ENCODE measurements around the gene MGAT4A. TPM values are rescaled to one million over a fixed set of nuclear protein-coding genes. Genes with fewer than 3 reads are reported as not detected.

Gene MGAT4A
- total and polyA plus RNA-seq, 9 of the 15 experiments (the other 6 are each of a cell fraction or from before 2014, with no cell fraction given), result 0.03 to 0.53 (median 0.18) TPM; not detected in 2

DNA sequence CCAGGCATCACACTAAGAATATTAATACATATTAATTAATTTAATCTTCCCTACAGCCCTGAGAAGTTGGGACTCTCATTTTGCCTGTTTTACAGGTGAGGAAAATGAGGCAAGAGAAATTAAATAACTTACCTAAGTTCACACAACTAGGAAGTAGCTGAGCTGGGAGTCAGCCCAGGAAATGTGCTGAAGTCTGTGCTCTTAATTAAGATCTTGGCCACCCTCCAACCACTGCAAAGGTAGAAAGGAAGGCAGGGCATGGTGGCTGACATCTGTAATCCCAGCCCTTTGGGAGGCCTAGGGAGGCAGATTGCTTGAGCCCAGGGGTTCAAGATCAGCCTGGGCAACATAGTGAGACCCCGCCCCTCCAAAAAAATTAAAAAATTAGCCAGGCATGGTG lies 12.9 kb upstream of the MGAT4A start:
- ChIA-PET POLR2A (no interaction called here), CTCF (ENCODE audit: low intra/inter-chr PET ratio) (no interaction called here)
- Histone ChIP-seq H3K9ac (ENCODE audit: insufficient read depth in 1 of 2, low read depth in 2 of 2, low read length in 2 of 2) (no peak overlapping the region), H3K9me3 (replicated peaks; ENCODE audit: control insufficient read depth, insufficient read depth, low read depth, low read length) (no peaks in the 10 kb centered on the region), H3K4me2 (ENCODE audit: insufficient read depth, low read length) (no peak overlapping the region), H3K4me3 (no peak overlapping the region), H3K4me1 (replicated peaks in 1 of 2; ENCODE audit: control insufficient read depth in 2 of 2, insufficient read depth in 2 of 2, low read length in 2 of 2) (no peaks in the 10 kb centered on the region; a peak in 1 of 5 replicates), H3K79me2 (ENCODE audit: control insufficient read depth, insufficient read depth, low read length) (no peaks in the 10 kb centered on the region), H3K9me1 (ENCODE audit: control insufficient read depth, insufficient read depth, low read length) (no peaks in the 10 kb centered on the region), H3K36me3 (ENCODE audit: control insufficient read depth, insufficient read depth, low read length) (no peaks in the 10 kb centered on the region), H4K20me1 (replicated peaks; ENCODE audit: control insufficient read depth, insufficient read depth, low read length) (no peaks in the 10 kb centered on the region), H3K27me3 (ENCODE audit: control insufficient read depth in 2 of 2, insufficient read depth in 2 of 2, low read length in 2 of 2) (peaks cover 5 to 16% of the 10 kb centered on the region in 2 experiments; a peak in 4 of 5 replicates), H3K27ac (ENCODE audit: extremely low read depth, low read depth, low read length) (no peak overlapping the region), H2AFZ (ENCODE audit: low read depth, low read length) (no peak overlapping the region)
- BruUV-seq (replicated peaks), result no TSS peak
- TF ChIP-seq ZFP30 (CRISPR knock-in tag; IDR thresholded peaks at IDR 0.05; ENCODE audit: borderline replicate concordance) (no peak), ZNF589 (CRISPR knock-in tag; IDR thresholded peaks at IDR 0.05; ENCODE audit: low read depth) (no peak), FOSL1 (tag; conservative IDR thresholded peaks at IDR 0.05) (no peak), TSC22D4 (tag; IDR thresholded peaks at IDR 0.05) (no peak)
- TF ChIP-seq, protein P1, sequence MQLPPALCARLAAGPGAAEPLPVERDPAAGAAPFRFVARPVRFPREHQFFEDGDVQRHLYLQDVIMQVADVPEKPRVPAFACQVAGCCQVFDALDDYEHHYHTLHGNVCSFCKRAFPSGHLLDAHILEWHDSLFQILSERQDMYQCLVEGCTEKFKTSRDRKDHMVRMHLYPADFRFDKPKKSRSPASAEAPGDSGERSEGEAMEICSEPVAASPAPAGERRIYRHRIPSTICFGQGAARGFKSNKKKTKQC (CRISPR knock-in tag; IDR thresholded peaks at IDR 0.05), result no peak
- TF ChIP-seq, protein P2, sequence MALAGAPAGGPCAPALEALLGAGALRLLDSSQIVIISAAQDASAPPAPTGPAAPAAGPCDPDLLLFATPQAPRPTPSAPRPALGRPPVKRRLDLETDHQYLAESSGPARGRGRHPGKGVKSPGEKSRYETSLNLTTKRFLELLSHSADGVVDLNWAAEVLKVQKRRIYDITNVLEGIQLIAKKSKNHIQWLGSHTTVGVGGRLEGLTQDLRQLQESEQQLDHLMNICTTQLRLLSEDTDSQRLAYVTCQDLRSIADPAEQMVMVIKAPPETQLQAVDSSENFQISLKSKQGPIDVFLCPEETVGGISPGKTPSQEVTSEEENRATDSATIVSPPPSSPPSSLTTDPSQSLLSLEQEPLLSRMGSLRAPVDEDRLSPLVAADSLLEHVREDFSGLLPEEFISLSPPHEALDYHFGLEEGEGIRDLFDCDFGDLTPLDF (CRISPR knock-in tag; IDR thresholded peaks at IDR 0.05), result no peak
- in situ Hi-C loops (cut with MboI), result no loop called here
- ATAC-seq (no peak), FAIRE-seq (no peak), DNase-seq (ENCODE audit: extremely low read depth in 1 of 4, low spot score in 3 of 4) (no peak)
- intact Hi-C loops (cut with micrococcal nuclease), result no loop called here
- 0% methylated on average over 1 of the region's 1 CpG for WGBS (ENCODE audit: insufficient coverage, low coverage, missing lambda C conversion rate)

Data from K562 (cell line).